Hippocampal formation (tissue), 2 donors: ENCODE data around the gene TAF4.
"Not testable (repeated sequence)": the region's sequence is repeated elsewhere in the genome, so short reads cannot be mapped to it uniquely, and the experiment has no call there.

Experiments
- DNase-seq, 2 donors: peaks; one replicate each; lab custom pipeline; 2025; lab: John Stamatoyannopoulos, UW

The TAF4 gene

GRCh38 chr20:61976644-61977418 is 88.8 kb downstream of the TAF4 start:
- DNase-seq = no peak

GRCh38 chr20:61976263-61976643 is 89.4 kb downstream of the TAF4 start:
- DNase-seq = no peak

- no peak for DNase-seq
Observed at GRCh38 chr20:61975407-61976129, 90.1 kb downstream of the TAF4 start.

- no peak for DNase-seq
Observed at GRCh38 chr20:61974357-61974665, 91.4 kb downstream of the TAF4 start.

- DNase-seq = no peak
Observed at GRCh38 chr20:61973515-61974356, 91.9 kb downstream of the TAF4 start.

- DNase-seq = no peak
Observed at GRCh38 chr20:61972636-61973508, 92.8 kb downstream of the TAF4 start.

GRCh38 chr20:61971595-61971994 is 94.1 kb downstream of the TAF4 start:
- not testable (repeated sequence) for DNase-seq

- no peak for DNase-seq
Observed at GRCh38 chr20:61970357-61970756, 95.3 kb downstream of the TAF4 start.

GRCh38 chr20:61969806-61970205 is 95.9 kb downstream of the TAF4 start:
- DNase-seq = no peak

- DNase-seq = no peak
Observed at GRCh38 chr20:61968932-61969331, 96.7 kb downstream of the TAF4 start.

- DNase-seq = no peak
Observed at GRCh38 chr20:61968036-61968810, 97.5 kb downstream of the TAF4 start.

- DNase-seq = no peak
Observed at GRCh38 chr20:61967300-61967699, 98.4 kb downstream of the TAF4 start.

- no peak for DNase-seq
Observed at GRCh38 chr20:61966492-61967244, 99.0 kb downstream of the TAF4 start.

- DNase-seq = no peak
Observed at GRCh38 chr20:61965606-61966491, 99.8 kb downstream of the TAF4 start.

- no peak for DNase-seq
Observed at GRCh38 chr20:61964675-61965605, 100.7 kb downstream of the TAF4 start.

- no peak for DNase-seq
Observed at GRCh38 chr20:61963885-61964674, 101.6 kb downstream of the TAF4 start.

- no peak for DNase-seq
Observed at GRCh38 chr20:61963149-61963548, 102.5 kb downstream of the TAF4 start.
